ENCODE measurements around the gene CTBP1. TPM values are rescaled to one million over a fixed set of nuclear protein-coding genes. Genes with fewer than 3 reads are reported as not detected.
A peak's percentile ranks its signal among the peaks of the same experiment; 100 is the strongest.

The CTBP1 gene
- total RNA-seq, 2 donors from 2014 or later = 121 to 128 TPM

DNA sequence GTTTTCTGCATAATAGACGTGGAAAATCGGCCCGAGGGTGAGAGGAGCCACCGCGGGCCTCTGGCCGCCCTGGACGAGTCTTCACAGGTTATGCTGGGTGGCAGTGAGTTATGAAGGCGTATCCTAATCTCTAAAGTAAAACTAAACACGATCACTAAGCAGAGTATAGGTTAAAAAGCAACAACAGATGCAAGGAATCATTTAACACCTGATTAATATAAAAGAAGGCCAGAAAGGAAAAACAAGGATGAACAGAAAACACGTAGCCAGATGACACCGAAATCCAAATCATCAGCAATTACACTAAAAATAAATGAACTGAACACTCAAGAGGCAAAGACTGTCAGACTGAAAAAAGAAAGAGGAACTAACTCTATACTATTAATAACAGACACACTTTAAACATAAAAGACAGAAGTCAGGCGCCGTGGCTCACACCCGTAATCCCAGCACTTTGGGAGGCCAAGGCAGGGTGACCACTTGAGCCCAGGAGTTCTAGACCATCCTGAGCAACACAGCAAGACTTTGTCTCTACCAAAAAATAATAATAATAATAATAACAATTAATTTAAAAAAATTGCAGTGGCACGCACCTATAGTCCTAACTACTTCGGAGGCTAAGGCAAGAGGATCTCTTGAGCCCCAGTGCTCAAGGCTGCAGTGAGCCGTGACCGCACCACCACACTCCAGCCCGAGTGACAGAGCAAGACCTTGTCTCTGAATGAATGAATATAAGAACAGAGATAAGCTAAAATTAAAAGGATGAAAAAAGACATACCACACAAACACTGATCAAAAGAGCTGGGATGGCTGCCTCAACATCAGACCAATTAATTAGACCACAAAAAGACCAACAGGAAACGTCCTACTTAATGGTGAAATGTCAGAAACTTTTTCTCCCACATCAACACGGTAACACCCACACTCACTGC is 30.0 kb downstream of the CTBP1 start:
- no peak for ATAC-seq
- intact Hi-C loops (cut with DNase I) = no loop called here
- no peak for DNase-seq

DNA sequence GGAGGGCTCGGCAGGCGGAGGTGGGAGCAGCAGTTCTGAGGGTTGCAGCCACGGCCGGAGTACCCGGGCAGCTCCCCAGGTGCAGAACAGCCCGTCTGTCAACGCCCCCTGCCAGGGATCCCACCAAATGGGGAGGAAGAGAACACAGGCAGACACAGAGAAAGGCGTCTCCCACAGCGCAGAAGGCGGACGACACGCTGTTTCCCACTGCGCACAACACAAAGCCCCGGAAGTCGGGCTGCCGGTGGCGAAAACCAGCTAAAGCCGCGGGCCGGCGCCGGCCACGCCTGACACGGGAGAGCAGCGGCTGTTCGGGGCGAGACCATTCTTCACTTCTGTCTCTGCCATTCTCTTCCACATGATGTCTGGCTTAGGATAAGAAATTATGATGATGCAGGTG is 31.6 kb downstream of the CTBP1 start:
- DNase-seq (no peak), ATAC-seq (no peak)
- intact Hi-C loops (cut with DNase I) = no loop called here

DNA sequence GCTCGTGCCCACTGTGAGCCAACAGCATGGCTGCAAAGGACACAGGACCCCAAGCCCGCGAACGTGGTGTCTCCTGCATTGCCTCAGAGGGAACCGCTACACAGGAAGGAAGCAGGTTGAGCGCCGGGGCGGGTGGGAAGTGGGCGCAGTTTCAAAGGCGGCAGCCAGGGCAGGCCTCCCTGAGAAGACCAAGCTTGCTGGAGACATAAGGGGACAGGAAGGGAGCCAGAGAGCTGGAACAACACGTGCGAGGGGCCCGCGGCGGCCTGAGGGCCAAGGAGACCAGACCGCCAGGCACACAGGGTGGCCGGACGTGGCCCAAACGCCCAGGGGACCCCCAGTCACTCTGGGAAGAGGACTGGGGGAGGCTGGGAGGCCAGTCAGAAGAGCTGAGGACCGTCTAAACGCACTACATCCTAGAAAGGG is 32.0 kb downstream of the CTBP1 start:
- intact Hi-C loops (cut with DNase I) = no loop called here
- ATAC-seq (peak; percentile 6 to 32), DNase-seq (peak; percentile 67)

DNA sequence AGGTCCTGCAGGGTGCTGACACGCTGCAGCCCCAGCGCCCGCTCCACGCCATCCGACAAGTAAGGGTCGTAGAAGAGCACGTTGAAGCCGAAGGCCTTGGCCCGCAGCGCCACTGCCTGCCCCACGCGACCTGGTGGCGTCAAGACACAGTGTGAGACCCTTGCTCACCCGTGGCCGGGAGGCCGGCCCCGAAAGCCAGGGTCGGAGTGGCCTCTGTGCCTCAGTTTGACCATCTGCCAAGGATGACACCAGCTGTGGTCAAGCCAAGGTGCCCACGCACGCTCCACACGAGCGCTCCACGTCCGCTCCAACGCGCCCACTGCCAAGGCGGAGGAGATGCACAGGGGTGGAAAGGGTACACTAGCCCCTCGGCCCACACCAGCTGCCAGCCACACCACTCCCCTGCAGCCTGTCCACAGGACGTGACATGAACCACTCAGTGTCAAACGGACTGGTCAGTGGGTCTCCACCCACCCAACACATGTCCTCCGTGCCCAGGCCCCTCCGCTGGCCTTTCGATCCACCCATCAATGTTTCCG is 32.8 kb downstream of the CTBP1 start:
- intact Hi-C loops (cut with DNase I) = no loop called here
- DNase-seq (no peak), ATAC-seq (no peak)

DNA sequence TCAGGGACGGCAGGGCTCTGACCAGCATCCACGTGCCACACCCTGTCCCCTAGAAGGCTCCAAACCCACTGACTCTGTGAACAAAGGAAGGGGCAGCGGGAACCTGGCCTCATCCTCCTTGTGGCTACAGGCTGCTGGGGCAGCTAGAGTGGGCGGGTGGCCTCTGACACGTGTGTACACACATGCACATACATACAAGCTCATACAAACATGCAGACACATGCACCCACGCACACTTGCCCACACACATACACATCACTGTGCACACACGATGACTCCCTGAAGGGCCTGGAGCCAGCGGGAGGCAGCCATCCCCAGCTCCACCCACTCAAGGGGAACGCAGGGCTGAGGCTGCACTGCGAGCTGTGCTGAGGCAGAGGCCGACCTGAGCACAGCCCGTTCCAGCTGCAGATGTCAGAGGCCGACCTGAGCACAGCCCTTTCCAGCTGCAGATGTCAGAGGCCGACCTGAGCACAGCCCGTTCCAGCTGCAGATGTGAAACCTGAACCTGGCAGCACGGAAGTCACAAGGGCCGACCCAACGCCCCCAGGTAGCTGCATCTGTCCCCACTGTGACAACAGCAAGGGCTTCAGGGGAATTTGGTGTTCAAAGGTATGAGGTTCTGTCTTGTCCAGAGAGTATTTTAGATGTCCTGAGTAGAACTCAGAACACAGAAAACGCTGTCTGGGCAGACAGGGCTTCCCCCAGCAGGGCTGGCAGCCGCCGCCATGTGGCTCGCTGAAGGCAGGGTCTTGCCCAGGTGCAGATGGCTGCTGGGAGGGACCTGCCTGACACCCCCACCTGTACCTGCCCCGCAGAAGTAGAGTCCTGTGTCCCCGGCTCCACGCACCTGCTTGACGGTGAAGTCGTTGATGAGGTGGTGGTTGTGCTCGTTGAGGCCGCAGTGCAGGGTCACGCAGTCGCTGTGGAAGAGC is 33.5 kb downstream of the CTBP1 start:
- ATAC-seq (peak in 1 of 2 donors; percentile 5), DNase-seq (no peak)
- intact Hi-C loops (cut with DNase I) = no loop called here

DNA sequence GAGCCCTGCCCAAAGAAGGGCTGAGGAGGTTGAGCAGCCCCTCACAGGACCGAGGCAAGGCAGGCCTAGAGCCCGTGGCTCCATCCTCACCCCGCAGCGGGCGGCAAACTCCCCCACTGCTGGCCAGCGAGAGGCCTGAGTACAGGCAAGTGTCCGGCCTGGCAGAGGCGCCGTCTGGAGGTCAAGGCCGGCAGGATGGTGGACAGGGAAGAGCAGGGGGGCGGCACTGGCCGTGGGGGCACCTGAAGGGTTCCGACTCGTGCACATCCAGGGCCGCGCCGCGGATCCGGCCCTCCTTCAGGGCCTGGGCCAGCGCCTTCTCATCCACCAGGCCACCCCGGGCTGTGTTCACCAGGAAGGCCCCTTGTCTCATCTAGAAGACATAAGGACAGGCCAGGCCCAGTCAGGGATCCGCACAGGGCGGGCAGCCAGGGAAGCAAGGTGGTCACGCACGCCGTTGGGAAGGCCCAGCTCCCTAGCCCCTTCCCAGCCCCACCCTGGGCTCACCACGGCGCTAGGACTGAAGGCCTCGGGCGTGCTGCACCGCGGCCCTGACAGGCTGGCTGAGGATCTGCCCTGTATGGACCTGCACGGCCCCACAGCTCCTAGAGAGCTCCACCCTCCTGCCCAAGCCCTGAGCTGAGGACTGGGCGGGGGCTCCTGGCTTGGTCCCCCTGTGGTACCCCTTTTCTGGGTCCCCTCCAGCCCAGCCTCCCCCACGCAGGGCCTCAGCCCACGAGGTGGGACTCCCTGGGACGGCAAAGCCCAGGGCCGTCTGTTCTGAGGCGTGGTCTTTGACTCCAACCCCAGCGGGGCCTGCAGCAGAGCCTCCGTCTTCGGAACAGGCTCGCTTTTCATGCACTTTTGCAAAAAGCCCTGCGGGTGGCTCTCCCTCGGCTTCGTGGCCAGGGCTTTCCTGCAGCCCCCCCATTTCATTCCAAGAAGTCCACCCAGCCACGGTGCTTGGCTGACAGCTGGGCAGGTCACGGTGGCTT is 34.5 kb downstream of the CTBP1 start:
- no peak for ATAC-seq

DNA sequence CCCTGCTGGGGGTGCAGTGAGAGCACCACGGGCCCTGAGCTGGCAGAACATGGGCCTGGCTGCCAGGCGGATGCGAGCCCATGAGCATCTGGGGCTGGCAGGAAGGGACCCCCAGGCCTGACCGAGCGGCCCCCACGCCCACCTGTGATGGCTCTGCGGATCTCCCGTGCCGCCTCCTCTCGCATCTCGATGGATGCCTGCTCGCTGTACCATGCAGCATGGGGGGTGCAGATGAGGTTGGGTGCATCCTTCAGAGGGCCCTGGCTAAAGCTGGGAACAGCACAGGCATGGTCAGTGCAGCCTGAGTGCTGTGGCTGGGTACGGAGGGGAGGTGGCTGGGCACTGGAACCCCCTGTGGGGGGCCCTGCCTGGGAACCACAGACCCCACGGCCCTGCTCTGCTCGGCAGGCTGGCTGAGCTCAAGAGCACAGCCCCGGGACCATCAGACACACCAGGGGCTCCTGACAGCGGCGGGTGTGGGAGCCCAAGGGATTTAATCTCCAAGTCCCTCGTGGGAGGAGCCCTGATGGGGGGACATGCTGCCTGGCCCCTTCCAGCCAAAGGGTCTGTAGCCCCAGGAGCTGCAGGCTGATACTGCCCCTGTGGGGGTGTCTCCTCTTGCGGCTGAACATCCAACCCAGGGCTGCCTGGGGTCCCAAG is 35.5 kb downstream of the CTBP1 start:
- no peak for ATAC-seq
- peak; percentile 16 for DNase-seq
- intact Hi-C loops (cut with DNase I) = no loop called here

More for the DNA sequence above, 34.5 kb downstream of the CTBP1 start:
- intact Hi-C loops (cut with DNase I) = no loop called here
- no peak for DNase-seq

DNA sequence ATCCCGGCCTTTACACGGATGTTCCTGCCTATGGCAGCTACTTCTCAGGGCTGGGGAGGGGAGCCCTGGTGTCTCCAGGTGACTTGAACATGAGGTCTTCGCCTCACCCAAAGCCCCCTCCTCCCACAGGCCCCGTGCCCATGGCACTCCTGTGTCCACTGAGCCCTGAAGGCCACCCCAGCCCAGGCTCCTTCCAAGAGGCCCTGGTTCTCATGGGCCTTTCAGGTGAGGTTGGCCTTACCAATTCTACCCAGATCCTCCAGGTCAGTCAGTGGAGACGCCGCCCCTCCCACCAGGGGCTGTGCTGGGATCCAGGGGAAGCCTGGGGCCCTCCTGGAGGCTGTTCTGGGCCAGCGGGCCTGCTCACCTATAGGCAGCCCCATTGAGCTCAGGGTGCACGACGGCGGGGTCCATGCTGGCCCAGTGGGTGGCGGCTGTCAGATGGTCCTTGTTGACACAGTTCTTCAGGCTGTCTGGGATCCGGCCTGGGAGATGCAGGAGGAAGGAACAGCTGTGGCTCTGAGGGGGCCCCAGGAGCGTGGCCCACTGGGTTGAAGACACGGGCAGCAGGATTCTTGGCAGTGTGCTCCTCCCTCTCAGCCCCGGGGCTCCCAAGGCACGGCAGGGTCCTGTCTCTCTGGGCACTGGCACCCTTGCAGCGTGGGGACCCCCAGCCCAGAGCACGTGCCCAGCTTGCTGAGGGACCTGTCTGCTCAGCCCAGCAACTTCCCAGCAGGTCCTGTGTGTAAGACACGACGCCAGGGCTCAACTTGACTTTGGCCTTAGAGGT is 36.2 kb downstream of the CTBP1 start:
- DNase-seq (peak; percentile 18), ATAC-seq (no peak)
- intact Hi-C loops (cut with DNase I) = no loop called here

DNA sequence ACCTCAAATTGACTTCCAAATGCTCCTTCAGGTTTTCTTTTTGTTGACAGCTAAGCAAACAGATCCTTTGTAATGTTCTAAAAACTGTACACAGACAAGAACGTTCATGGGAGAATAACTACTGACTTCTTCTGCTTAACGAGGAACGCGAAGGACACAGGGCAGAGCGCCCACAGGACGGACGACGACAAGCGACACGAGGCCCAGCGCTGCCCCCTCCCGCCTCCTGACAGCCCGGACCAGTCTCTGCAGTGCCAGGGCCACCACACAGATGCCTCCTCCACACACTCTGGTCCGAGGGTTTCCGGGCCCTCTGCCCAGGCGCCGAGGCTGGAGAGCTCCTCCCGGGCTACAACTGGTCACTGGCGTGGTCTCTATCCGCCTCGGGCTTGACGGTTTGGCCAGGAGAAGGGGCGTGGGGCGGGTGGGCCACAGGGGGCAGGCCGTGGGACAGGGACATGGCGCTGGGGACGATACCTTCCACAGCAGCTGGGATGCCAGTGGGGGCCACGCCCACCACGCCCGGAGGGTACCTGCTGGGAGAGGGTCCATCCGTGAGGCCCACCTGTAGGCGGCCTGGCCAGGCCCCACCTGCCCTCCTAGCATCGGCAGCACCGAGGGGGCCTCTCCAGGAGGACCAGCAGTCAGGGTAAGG is 36.9 kb downstream of the CTBP1 start:
- intact Hi-C loops (cut with DNase I) = no loop called here
- DNase-seq = peak; percentile 31
- ATAC-seq = no peak

DNA sequence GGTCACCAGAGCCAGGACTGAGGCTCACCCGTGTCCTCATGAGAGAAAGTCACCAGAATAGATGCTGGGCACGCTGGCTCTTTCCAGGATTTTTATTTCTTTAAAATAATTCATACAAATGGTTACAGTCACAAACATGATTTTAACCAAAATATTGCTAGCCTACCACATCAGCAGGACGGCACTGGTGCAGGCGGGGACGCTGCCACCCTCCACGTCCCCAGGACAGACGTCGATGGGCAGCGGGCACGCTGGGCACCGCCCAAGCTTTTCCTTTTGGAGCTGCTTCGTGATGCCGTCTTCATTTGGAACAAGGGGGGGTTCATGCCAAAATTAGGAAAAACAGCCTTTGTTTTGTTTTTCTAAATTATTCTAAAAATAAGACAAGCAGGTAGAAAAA is 37.6 kb downstream of the CTBP1 start:
- ATAC-seq (no peak), DNase-seq (peak; percentile 14)
- intact Hi-C loops (cut with DNase I) = no loop called here

DNA sequence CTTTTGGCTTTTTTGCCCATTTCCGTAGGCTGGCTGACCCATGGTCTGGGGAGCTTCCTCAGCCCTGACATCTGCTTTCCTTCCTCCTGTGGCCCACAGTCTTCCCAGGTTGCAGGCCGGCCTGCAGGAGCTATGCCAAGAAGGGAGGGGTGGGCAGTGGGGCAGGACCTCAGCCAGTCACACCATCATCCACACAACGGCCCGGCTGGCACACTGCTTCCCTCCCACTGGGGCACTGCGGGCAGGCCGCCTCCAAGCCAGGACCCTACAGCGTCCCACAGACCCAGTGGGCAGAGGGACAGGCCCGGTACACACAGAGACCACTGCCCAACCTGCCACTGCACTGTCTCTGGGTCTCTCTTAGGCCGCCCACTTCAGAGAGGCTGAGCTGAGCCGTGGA is 38.0 kb downstream of the CTBP1 start:
- ATAC-seq (no peak), DNase-seq (peak; percentile 22)
- intact Hi-C loops (cut with DNase I) = no loop called here

DNA sequence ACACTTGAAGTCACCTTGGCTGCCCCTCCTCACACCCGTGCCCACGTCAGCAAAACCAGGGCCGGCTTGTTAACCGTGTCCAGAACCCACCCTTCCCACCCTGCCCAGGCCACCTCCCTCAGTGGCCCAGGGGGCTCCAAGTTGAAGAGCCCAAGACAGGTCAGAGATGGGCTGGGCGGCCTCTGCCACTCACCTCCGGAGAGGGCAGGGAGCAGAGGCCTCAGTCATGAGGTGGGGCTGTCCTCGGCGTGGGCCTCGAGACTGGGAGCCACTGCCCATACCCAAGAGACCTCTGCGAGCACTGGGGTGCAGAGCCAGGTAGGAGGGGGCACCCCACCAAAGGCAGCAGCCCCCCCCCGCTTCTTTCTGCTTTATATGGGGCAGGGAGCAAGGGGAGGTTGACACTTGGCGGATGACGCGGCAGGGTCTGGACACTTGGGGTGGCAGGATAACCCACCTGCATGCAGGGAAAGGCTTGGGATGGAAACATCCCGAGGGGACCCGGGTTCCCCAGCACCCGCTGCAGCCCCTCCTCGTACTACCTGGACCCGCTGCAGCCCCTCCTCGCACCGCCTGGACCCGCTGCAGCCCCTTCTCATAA is 38.6 kb downstream of the CTBP1 start:
- intact Hi-C loops (cut with DNase I) = no loop called here
- peak; percentile 26 for DNase-seq
- ATAC-seq = no peak

DNA sequence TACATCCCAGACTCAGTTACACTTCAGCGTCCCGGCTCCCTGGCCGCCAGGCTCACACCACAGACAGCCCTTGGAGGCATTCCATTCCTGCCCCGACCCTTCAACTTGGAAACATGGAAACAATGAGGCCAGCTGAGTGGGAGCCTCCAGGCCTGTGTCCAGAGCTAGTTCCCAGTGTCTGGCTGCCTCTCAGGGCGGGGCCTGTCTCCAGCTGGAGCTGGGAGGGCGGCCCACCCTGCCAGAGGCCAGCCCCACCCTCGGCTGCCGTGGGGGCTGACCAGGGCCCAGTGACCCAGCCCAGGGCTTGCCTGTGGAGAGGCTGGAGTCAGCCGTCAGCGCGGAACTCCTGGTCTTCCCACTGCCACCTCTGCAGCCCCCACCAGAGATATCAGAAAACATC is 39.1 kb downstream of the CTBP1 start:
- ATAC-seq = peak; percentile 84 to 88
- DNase-seq = peak; percentile 91
- intact Hi-C loops (cut with DNase I) = no loop called here

DNA sequence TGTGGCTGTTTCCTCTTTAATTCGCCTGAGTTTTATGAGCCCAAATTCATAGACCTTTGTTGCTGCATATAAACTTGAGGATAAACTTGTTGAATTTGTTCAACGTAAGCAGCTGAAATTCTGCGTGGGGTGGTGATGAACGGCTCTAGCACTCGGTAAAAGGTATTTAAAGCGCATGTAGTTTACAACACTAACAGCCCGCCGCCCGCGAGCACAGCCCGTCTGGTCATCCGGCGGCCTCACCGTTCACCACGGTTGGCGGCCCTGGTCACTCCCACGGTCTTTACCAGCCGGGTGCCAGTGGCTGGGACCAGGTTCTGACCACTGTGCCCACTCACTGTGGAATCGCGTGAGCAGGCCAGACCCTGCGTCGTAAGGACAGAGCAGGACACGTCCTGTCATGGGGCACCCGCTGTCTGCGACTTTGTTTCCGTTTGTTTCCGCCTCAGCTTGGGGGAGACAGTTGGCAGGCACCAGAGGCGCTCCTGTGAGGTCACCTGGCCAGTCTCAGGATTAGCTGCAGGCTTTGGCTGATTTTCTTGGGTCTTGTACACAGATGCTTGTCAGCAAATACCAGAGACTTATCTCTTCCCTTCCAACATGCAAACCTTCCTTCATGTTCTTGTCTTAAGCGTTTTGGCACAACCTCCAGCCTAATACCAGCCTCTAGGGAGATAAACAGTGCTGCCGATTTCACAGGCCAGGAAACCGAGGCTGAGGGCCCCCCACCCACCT is 39.8 kb downstream of the CTBP1 start:
- ATAC-seq (peak; percentile 3 to 7), DNase-seq (peak; percentile 29)
- intact Hi-C loops (cut with DNase I) = no loop called here

DNA sequence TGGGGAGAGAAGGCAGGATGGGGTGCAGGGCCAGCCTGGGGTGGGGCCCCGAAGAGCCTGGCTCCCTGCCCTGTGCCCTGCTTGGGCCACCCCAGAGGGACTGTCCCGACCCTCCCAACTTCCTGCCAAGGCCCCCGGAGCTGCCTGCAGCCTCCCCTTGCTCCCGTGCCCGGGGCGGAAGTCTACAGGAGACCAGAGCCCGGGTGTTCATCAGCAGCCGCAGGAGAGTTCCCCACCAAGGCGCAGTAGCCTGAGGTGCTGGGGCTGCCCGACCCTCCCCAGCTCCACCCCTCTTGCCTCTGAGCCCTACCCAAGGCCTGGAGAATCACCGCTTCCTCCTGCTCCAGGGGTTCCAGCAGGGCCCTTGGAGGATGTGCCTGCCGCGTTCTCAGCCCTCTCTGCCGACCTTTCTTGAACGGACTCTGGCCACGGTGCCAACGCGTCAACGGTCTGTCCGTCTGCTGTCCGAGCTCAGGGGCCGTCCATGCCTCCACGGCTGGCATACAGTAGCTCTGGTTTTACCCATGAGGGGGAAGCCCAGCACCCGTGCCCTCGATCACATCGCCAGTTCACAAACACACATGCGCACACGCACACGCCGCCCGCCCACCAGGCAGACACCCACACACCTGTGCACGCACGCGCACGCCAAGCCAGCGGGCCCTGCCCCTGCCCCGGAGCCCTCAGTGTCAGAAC is 40.5 kb downstream of the CTBP1 start:
- intact Hi-C loops (cut with DNase I) = no loop called here
- peak; percentile 30 for DNase-seq
- ATAC-seq = peak; percentile 2 to 5

All from left cardiac atrium (tissue), 4 donors.